Measurements from ENCODE around the gene SPI1. TPM values are rescaled to one million over a fixed set of nuclear protein-coding genes. Genes with fewer than 3 reads are reported as not detected.

SPI1 gene
- total RNA-seq, 1 experiment from 2014 or later, result 0.31 TPM

- no TSS peak for BruUV-seq (replicated peaks)
- Histone ChIP-seq H3K9me3 (ENCODE audit: control insufficient read depth, insufficient read depth, low read depth, low read length) (no peaks in the 10 kb centered on the region), H3K36me3 (ENCODE audit: control insufficient read depth, insufficient read depth, low read length) (no peaks in the 10 kb centered on the region), H3K4me3 (ENCODE audit: low read depth in 2 of 2, low read length in 2 of 2) (no peak within 1 kb of the TSS), H3K27me3 (ENCODE audit: control insufficient read depth, insufficient read depth, low read length) (no peaks in the 10 kb centered on the region), H3K27ac (ENCODE audit: low read length) (no peak within 1 kb of the TSS), H3K4me1 (ENCODE audit: control insufficient read depth, insufficient read depth, low read length) (no peaks in the 10 kb centered on the region)
- ATAC-seq, result no peak
- ChIA-PET POLR2A (no interaction called here), CTCF (no interaction called here)
- TF ChIP-seq SIN3A (IDR thresholded peaks at IDR 0.05; ENCODE audit: borderline replicate concordance, insufficient read depth, low read depth, low read length), result no peak
- no peak for DNase-seq (ENCODE audit: low read depth, low spot score)
- in situ Hi-C loops (cut with HindIII; ENCODE audit: low pct_unique_long_range_greater_than_20kb, low sequenced_read_pairs), result no loop called here
- intact Hi-C loops (cut with micrococcal nuclease; ENCODE audit: unreplicated experiment), result loop anchor here (10.0 kb wide), 2 partner anchors 98 to 178 kb away; partner anchors contain the start of genes ARFGAP2 and NR1H3
Measured at GRCh38 chr11:47352556-47352955, 25.8 kb downstream of the SPI1 start, which contains the start of gene MYBPC3. Gene MYBPC3, minus strand, starts transcription at chr11:47352702. Its CDS starts 55 bp downstream, at chr11:47352647.

GRCh38 chr11:47351156-47352126 is 26.9 kb downstream of the SPI1 start:
- in situ Hi-C loops (cut with HindIII; ENCODE audit: low pct_unique_long_range_greater_than_20kb, low sequenced_read_pairs) (no loop called here), intact Hi-C loops (cut with micrococcal nuclease; ENCODE audit: unreplicated experiment) (loop anchor here (10.0 kb wide), 2 partner anchors 97 to 177 kb away; partner anchors contain the start of genes ARFGAP2 and NR1H3)
- ChIA-PET POLR2A (interaction anchor here (0.6 kb wide), 1 partner anchor 16 kb away, joined by 3 read pairs; no protein-coding TSS in a partner anchor), CTCF (no interaction called here)
- BruUV-seq (replicated peaks), result no TSS peak
- no peak for DNase-seq (ENCODE audit: low read depth, low spot score)
- no peak for TF ChIP-seq TCF7L2 (IDR thresholded peaks at IDR 0.05; ENCODE audit: low read depth, low read length)
- no peak for TF ChIP-seq POLR2AphosphoS5 (IDR thresholded peaks at IDR 0.05; ENCODE audit: low read depth, low read length)
- TF ChIP-seq REST (IDR thresholded peaks at IDR 0.05; ENCODE audit: insufficient read depth in 1 of 2, low read depth in 2 of 2, low read length in 1 of 2), result no peak
- no peak for TF ChIP-seq SIN3A (IDR thresholded peaks at IDR 0.05; ENCODE audit: borderline replicate concordance, insufficient read depth, low read depth, low read length)
- no peak for TF ChIP-seq CTCF (IDR thresholded peaks at IDR 0.05)
- H3K4me3 ChIP-seq (ENCODE audit: low read depth in 2 of 2, low read length in 2 of 2), result no peak overlapping the region
- H3K27me3 ChIP-seq (ENCODE audit: control insufficient read depth, insufficient read depth, low read length), result no peaks in the 10 kb centered on the region
- H3K9me3 ChIP-seq (ENCODE audit: control insufficient read depth, insufficient read depth, low read depth, low read length), result no peaks in the 10 kb centered on the region
- H3K4me1 ChIP-seq (ENCODE audit: control insufficient read depth, insufficient read depth, low read length), result no peaks in the 10 kb centered on the region
- H3K36me3 ChIP-seq (ENCODE audit: control insufficient read depth, insufficient read depth, low read length), result no peaks in the 10 kb centered on the region
- no peak for ATAC-seq
- H3K27ac ChIP-seq (ENCODE audit: low read length), result no peak overlapping the region
